H1 (cell line): ENCODE results near the gene NOM1. TPM values are rescaled to one million over a fixed set of nuclear protein-coding genes. Genes with fewer than 3 reads are reported as not detected.
A peak's percentile ranks its signal among the peaks of the same experiment; 100 is the strongest.

Source experiments
- ASH2L ChIP-seq: fragments of 200-600, 300-600 bp; sonication (generic); IDR thresholded peaks from one replicate; pipeline ENCODE4 v1.7.1; 2017; ENCODE audit warnings: low read length
- CBX5 ChIP-seq: fragments of 300-800, 300-1000 bp; sonication (generic); IDR thresholded peaks from 2 replicates; pipeline ENCODE4 v1.7.1; 2016; ENCODE audit warnings: antibody characterized with exemption, low read length, low read depth
- CBX8 ChIP-seq: fragments of 300-800, 300-1000 bp; sonication (generic); IDR thresholded peaks from 2 replicates; pipeline ENCODE4 v1.7.1; 2016; ENCODE audit warnings: low read depth, low read length, borderline replicate concordance
- CEBPB ChIP-seq: IDR thresholded peaks from 2 replicates; pipeline ENCODE4 v1.6.1; 2012; ENCODE audit warnings: low read depth, low read length
- EP300 ChIP-seq, 2 experiments: IDR thresholded peaks; 1 replicate in 1 of 2; 2 replicates in 1 of 2; pipeline ENCODE4 v1.6.1; 2011 to 2012; ENCODE audit warnings: low read depth in 2 of 2, low read length in 2 of 2, mild to moderate bottlenecking in 2 of 2, borderline replicate concordance in 1 of 2, inconsistent platforms in 1 of 2, moderate library complexity in 1 of 2
- EZH2 ChIP-seq: fragments of 200-600 bp; sonication (generic); IDR thresholded peaks from 2 replicates; pipeline ENCODE4 v1.7.1; 2012; ENCODE audit warnings: low read depth, mild to moderate bottlenecking, moderate library complexity, low read length, inconsistent platforms; ENCODE audit not compliant: severe bottlenecking
- GABPA ChIP-seq: IDR thresholded peaks from 2 replicates; pipeline ENCODE4 v1.6.1; 2011; ENCODE audit warnings: mild to moderate bottlenecking, low read length, moderate library complexity, borderline replicate concordance; ENCODE audit not compliant: insufficient read depth
- GTF2F1 ChIP-seq: IDR thresholded peaks from 2 replicates; pipeline ENCODE4 v1.6.1; 2012; ENCODE audit warnings: low read depth, low read length, improper control_type of control experiment, borderline replicate concordance
- MAFK ChIP-seq: IDR thresholded peaks from 2 replicates; pipeline ENCODE4 v1.6.1; 2012; ENCODE audit warnings: low read depth, mild to moderate bottlenecking, improper control_type of control experiment, low read length
- PHF8 ChIP-seq: fragments of 200-600 bp; sonication (generic); conservative IDR thresholded peaks from 2 replicates; pipeline ENCODE4 v1.7.1; 2012; ENCODE audit warnings: low read depth, mild to moderate bottlenecking, inconsistent platforms, low read length, moderate library complexity
- POLR2A ChIP-seq, 2 experiments: IDR thresholded peaks; 1 replicate in 1 of 2; 2 replicates in 1 of 2; pipeline ENCODE4 v1.6.1; 2011; ENCODE audit warnings: low read depth in 2 of 2, low read length in 2 of 2, mild to moderate bottlenecking in 2 of 2; ENCODE audit errors: control extremely low read depth in 1 of 2
- POLR2AphosphoS5 ChIP-seq: IDR thresholded peaks from 2 replicates; pipeline ENCODE4 v1.6.1; 2011; ENCODE audit warnings: low read depth, low read length
- RAD21 ChIP-seq, 2 experiments: IDR thresholded peaks in 1 of 2; conservative IDR thresholded peaks in 1 of 2; 2 replicates each; pipeline ENCODE4 v1.6.1; 2011; ENCODE audit warnings: low read depth in 2 of 2, low read length in 2 of 2, improper control_type of control experiment in 1 of 2, inconsistent platforms in 1 of 2, mild to moderate bottlenecking in 1 of 2, moderate library complexity in 1 of 2
- SRF ChIP-seq: IDR thresholded peaks from 2 replicates; pipeline ENCODE4 v1.6.1; 2011; ENCODE audit warnings: mild to moderate bottlenecking, low read depth, low read length, moderate library complexity
- TAF1 ChIP-seq: IDR thresholded peaks from 2 replicates; pipeline ENCODE4 v1.6.1; 2011; ENCODE audit warnings: mild to moderate bottlenecking, low read depth, low read length
- TEAD4 ChIP-seq: IDR thresholded peaks from 2 replicates; pipeline ENCODE4 v1.6.1; 2012; ENCODE audit warnings: low read depth, low read length, inconsistent platforms, mixed read lengths
- ZNF274 ChIP-seq: IDR thresholded peaks from 2 replicates; pipeline ENCODE4 v1.7.0; 2012; ENCODE audit warnings: low read length, borderline replicate concordance; ENCODE audit errors: extremely low read depth
- polyA plus RNA-seq, 7 experiments: library from polyadenylated mRNA; depleted of rRNA in 3 of 7; stranded (reverse) in 5 of 7; unstranded in 2 of 7; fragments of >200 nt in 5 of 7; fragments of 200-250 nt in 2 of 7; gene quantifications; 1 replicate in 5 of 7; 2 replicates in 1 of 7; 4 replicates in 1 of 7; pipeline versions ENCODE4 v1.2.1 to v1.2.3, GENCODE V29; 2011 to 2013; ENCODE audit warnings: missing spikeins in 2 of 7, mixed read lengths in 2 of 7
- total RNA-seq: library from RNA; stranded (reverse); fragmentation: NEBNext Ultra II Directional; extraction: Animal tissue kit (Norgen Biotek cat#: 25700); gene quantifications from 2 replicates; pipeline ENCODE4 v1.2.1, GENCODE V29; 2021
- TF ChIP-seq, protein P1 (sequence below), 3 experiments: IDR thresholded peaks; 1 replicate in 2 of 3; 2 replicates in 1 of 3; pipeline versions ENCODE4 v1.5.1 to v1.6.1; 2011; ENCODE audit warnings: low read length in 3 of 3, mild to moderate bottlenecking in 3 of 3, inconsistent platforms in 2 of 3, low read depth in 1 of 3, moderate library complexity in 1 of 3; ENCODE audit not compliant: insufficient read depth in 1 of 3; ENCODE audit errors: control extremely low read depth in 1 of 3
- TF ChIP-seq, protein P2 (sequence below): IDR thresholded peaks from 2 replicates; pipeline ENCODE4 v1.6.1; 2012; ENCODE audit warnings: inconsistent platforms
- TF ChIP-seq, protein P3 (sequence below): IDR thresholded peaks from 2 replicates; pipeline ENCODE4 v1.6.1; 2011; ENCODE audit warnings: low read depth, mild to moderate bottlenecking, low read length; ENCODE audit not compliant: insufficient read depth

The NOM1 gene
- total and polyA plus RNA-seq, 2 of the 8 experiments (the other 6 are each of a cell fraction or from before 2014, with no cell fraction given) = 10.6 to 29.1 TPM

DNA sequence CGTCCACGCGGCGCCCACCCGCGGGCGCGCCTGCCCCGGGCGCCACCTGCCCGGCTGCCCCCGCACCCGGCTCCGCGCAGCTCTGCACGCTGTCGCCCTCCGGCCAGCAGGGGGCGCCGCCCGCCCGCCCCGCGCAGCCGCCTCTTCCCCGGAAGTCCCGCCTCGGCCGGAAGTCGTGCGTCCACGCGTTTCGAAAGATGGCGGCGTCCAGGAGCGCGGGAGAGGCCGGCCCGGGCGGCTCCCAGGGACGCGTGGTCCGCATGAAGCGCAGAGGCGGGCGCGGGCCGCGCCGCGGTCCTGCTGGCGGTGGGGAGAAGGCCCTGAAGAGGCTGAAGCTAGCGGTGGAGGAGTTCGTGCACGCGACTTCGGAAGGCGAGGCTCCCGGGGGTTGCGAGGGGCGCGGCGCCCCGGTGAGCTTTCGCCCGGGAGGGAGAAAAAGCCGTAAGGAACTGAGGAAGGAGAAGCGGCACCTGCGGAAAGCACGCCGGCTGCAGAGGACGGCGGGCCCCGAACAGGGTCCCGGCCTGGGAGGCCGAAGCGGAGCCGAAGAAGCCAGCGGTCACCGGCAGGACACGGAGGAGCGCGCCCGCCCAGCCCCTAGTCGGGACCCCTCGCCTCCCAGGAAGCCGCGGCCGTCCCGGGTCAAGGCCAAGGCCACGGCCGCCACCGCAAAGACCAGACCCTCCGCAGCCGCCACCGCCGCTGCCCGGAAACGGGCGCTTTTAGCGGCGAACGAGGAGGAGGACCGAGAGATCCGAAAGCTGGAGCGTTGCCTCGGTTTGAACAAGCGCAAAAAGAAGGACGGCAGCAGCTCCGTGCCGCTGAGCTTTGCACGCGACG is at the start of gene NOM1 (continued):
- TF ChIP-seq, protein P1, sequence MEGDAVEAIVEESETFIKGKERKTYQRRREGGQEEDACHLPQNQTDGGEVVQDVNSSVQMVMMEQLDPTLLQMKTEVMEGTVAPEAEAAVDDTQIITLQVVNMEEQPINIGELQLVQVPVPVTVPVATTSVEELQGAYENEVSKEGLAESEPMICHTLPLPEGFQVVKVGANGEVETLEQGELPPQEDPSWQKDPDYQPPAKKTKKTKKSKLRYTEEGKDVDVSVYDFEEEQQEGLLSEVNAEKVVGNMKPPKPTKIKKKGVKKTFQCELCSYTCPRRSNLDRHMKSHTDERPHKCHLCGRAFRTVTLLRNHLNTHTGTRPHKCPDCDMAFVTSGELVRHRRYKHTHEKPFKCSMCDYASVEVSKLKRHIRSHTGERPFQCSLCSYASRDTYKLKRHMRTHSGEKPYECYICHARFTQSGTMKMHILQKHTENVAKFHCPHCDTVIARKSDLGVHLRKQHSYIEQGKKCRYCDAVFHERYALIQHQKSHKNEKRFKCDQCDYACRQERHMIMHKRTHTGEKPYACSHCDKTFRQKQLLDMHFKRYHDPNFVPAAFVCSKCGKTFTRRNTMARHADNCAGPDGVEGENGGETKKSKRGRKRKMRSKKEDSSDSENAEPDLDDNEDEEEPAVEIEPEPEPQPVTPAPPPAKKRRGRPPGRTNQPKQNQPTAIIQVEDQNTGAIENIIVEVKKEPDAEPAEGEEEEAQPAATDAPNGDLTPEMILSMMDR (IDR thresholded peaks at IDR 0.05; ENCODE audit: control extremely low read depth in 1 of 3, insufficient read depth in 1 of 3, low read depth in 1 of 3, low read length in 3 of 3) = peak; percentile 72 to 87 (median 83)
- TF ChIP-seq TEAD4 = no peak
- TF ChIP-seq CBX5 = no peak
- TF ChIP-seq ZNF274 = no peak
- no peak for TF ChIP-seq GTF2F1
- TF ChIP-seq CEBPB = no peak
- peak in 1 of 2 experiments; percentile 94; a peak in 2 of 3 replicates for TF ChIP-seq POLR2A (IDR thresholded peaks at IDR 0.05; ENCODE audit: control extremely low read depth in 1 of 2, low read depth in 2 of 2, low read length in 2 of 2)
- peak; percentile 99 for TF ChIP-seq PHF8
- TF ChIP-seq ASH2L = peak; percentile 88
- TF ChIP-seq, protein P2, sequence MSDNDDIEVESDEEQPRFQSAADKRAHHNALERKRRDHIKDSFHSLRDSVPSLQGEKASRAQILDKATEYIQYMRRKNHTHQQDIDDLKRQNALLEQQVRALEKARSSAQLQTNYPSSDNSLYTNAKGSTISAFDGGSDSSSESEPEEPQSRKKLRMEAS = peak; percentile 90
- peak; percentile 98 for TF ChIP-seq TAF1
- no peak for TF ChIP-seq CBX8
- no peak for TF ChIP-seq SRF
- TF ChIP-seq GABPA = peak; percentile 95
- peak; percentile 78; the same call in 1 of the 2 replicates for TF ChIP-seq POLR2AphosphoS5
- TF ChIP-seq EZH2 = no peak
- no peak for TF ChIP-seq MAFK
- TF ChIP-seq, protein P3, sequence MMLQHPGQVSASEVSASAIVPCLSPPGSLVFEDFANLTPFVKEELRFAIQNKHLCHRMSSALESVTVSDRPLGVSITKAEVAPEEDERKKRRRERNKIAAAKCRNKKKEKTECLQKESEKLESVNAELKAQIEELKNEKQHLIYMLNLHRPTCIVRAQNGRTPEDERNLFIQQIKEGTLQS = no peak
- TF ChIP-seq EP300 (IDR thresholded peaks at IDR 0.05; ENCODE audit: borderline replicate concordance in 1 of 2, low read depth in 2 of 2, low read length in 2 of 2) = no peak
- TF ChIP-seq RAD21 (IDR thresholded peaks at IDR 0.05 in 1 of 2, conservative IDR thresholded peaks at IDR 0.05 in 1 of 2; ENCODE audit: low read depth in 2 of 2, low read length in 2 of 2) = peak; percentile 46 to 64
